Neural cell (in vitro differentiated cells): ENCODE data around the gene SLC35A4. TPM values are rescaled to one million over a fixed set of nuclear protein-coding genes. Genes with fewer than 3 reads are reported as not detected.

Experiments
- H2AFZ ChIP-seq: fragments of 200-600, 300-800 bp; sonication (generic), shearing (Covaris generic); 2 replicates; pipeline ENCODE4 v1.6.0; 2014; ENCODE audit warnings: low read depth, mild to moderate bottlenecking, antibody characterized with exemption, low read length, moderate library complexity
- H3F3A ChIP-seq: fragments of 200-600 bp; shearing (Covaris generic); 2 replicates; pipeline ENCODE4 v1.6.1; 2016; ENCODE audit warnings: mild to moderate bottlenecking, moderate library complexity, mixed read lengths, antibody characterized with exemption, low read length; ENCODE audit not compliant: insufficient read depth, poor library complexity, severe bottlenecking
- H3K27ac ChIP-seq: fragments of 200-600, 300-800 bp; sonication (generic), shearing (Covaris generic); 2 replicates; pipeline ENCODE4 v1.5.1; 2014; ENCODE audit warnings: mild to moderate bottlenecking, low read length, moderate library complexity
- H3K27me3 ChIP-seq: fragments of 300-800, 200-600 bp; sonication (generic), shearing (Covaris generic); 2 replicates; pipeline ENCODE4 v1.6.0; 2014; ENCODE audit warnings: mild to moderate bottlenecking, low read depth, low read length, moderate library complexity; ENCODE audit not compliant: insufficient read depth
- H3K36me3 ChIP-seq: fragments of 300-800, 200-600 bp; sonication (generic), shearing (Covaris generic); 2 replicates; pipeline ENCODE4 v1.5.1; 2014; ENCODE audit warnings: mild to moderate bottlenecking, antibody characterized with exemption, low read length, moderate library complexity; ENCODE audit not compliant: insufficient read depth
- H3K4me2 ChIP-seq: fragments of 300-800, 200-600 bp; sonication (generic), shearing (Covaris generic); 2 replicates; pipeline ENCODE4 v1.6.0; 2014; ENCODE audit warnings: mild to moderate bottlenecking, low read length
- H3K4me3 ChIP-seq: fragments of 300-800, 200-600 bp; sonication (generic), shearing (Covaris generic); 2 replicates; pipeline ENCODE4 v1.5.1; 2014; ENCODE audit warnings: mild to moderate bottlenecking, low read length, moderate library complexity
- H3K79me2 ChIP-seq: fragments of 200-600 bp; shearing (Covaris generic); replicated peaks from 2 replicates; pipeline ENCODE4 v1.6.0; 2014; ENCODE audit warnings: mild to moderate bottlenecking, low read length, moderate library complexity; ENCODE audit not compliant: insufficient read depth
- H3K9ac ChIP-seq: fragments of 300-800, 200-600 bp; sonication (generic), shearing (Covaris generic); 2 replicates; pipeline ENCODE4 v1.6.1; 2016; ENCODE audit warnings: mild to moderate bottlenecking, low read length, mixed read lengths
- H3K9me2 ChIP-seq: fragments of 200-600 bp; shearing (Covaris generic); 2 replicates; pipeline ENCODE4 v1.6.1; 2016; ENCODE audit warnings: mild to moderate bottlenecking, low read length, mixed read lengths; ENCODE audit not compliant: insufficient read depth
- H3K9me3 ChIP-seq: fragments of 200-600, 300-800 bp; sonication (generic), shearing (Covaris generic); 2 replicates; pipeline ENCODE4 v1.6.1; 2016; ENCODE audit warnings: mild to moderate bottlenecking, mixed run types, low read length, moderate library complexity, mixed read lengths
- H4K20me1 ChIP-seq: fragments of 200-600 bp; shearing (Covaris generic); 2 replicates; pipeline ENCODE4 v1.6.1; 2016; ENCODE audit warnings: mild to moderate bottlenecking, mixed run types; ENCODE audit not compliant: insufficient read depth
- CTCF ChIP-seq: fragments of 450-650 bp; IDR thresholded peaks from 2 replicates; pipeline ENCODE4 v1.5.1; 2014; ENCODE audit warnings: antibody characterized with exemption, mild to moderate bottlenecking, moderate library complexity; ENCODE audit not compliant: poor library complexity, severe bottlenecking
- EP300 ChIP-seq: fragments of 450-650 bp; conservative IDR thresholded peaks from 2 replicates; pipeline ENCODE4 v1.6.1; 2014; ENCODE audit warnings: antibody characterized with exemption, mild to moderate bottlenecking, moderate library complexity; ENCODE audit not compliant: poor library complexity, severe bottlenecking
- EZH2 ChIP-seq: fragments of 200-600, 300-800 bp; shearing (Covaris generic), sonication (generic); IDR thresholded peaks from 2 replicates; pipeline ENCODE4 v1.6.1; 2014; ENCODE audit warnings: antibody characterized with exemption, low read length, borderline replicate concordance, mild to moderate bottlenecking; ENCODE audit not compliant: insufficient read depth, poor library complexity, severe bottlenecking
- MXI1 ChIP-seq: fragments of 450-650 bp; conservative IDR thresholded peaks from 2 replicates; pipeline ENCODE4 v1.6.1; 2014; ENCODE audit warnings: antibody characterized with exemption, mild to moderate bottlenecking; ENCODE audit not compliant: poor library complexity, severe bottlenecking
- POLR2AphosphoS5 ChIP-seq: IDR thresholded peaks from 2 replicates; pipeline ENCODE4 v1.6.1; 2012
- RAD21 ChIP-seq: fragments of 450-650 bp; conservative IDR thresholded peaks from 2 replicates; pipeline ENCODE4 v1.6.1; 2014; ENCODE audit warnings: antibody characterized with exemption, mild to moderate bottlenecking, moderate library complexity
- REST ChIP-seq: IDR thresholded peaks from 2 replicates; pipeline ENCODE4 v1.6.1; 2012; ENCODE audit warnings: borderline replicate concordance
- SMC3 ChIP-seq: fragments of 450-650 bp; conservative IDR thresholded peaks from 2 replicates; pipeline ENCODE4 v1.6.1; 2014; ENCODE audit warnings: antibody characterized with exemption, mild to moderate bottlenecking, moderate library complexity; ENCODE audit not compliant: poor library complexity
- TAF1 ChIP-seq: IDR thresholded peaks from 2 replicates; pipeline ENCODE4 v1.6.1; 2012; ENCODE audit warnings: low read depth
- polyA plus RNA-seq: library from polyadenylated mRNA; depleted of rRNA; stranded (reverse); fragments of >200 nt; gene quantifications from 2 replicates; pipeline ENCODE4 v1.2.3, GENCODE V29; 2014

SLC35A4 gene
- polyA plus RNA-seq, 1 donor from 2014 or later: 8.1 TPM

- Histone ChIP-seq H3K79me2 (no peaks in the 10 kb centered on the region), H3K4me3 (no peak overlapping the region), H3K9ac (no peak overlapping the region), H3K9me2 (no peaks in the 10 kb centered on the region), H3K4me2 (no peak overlapping the region), H3K9me3 (no peaks in the 10 kb centered on the region), H3K27ac (no peak overlapping the region), H3F3A (no peaks in the 10 kb centered on the region), H3K27me3 (no peaks in the 10 kb centered on the region), H3K36me3 (no peaks in the 10 kb centered on the region), H4K20me1 (no peaks in the 10 kb centered on the region), H2AFZ (no peak overlapping the region)
- TF ChIP-seq MXI1 (no peak), RAD21 (no peak)
Observed at GRCh38 chr5:140596321-140596741, 31.7 kb downstream of the SLC35A4 start.

GRCh38 chr5:140598836-140599235 lies 34.2 kb downstream of the SLC35A4 start:
- Histone ChIP-seq H3K27me3 (no peaks in the 10 kb centered on the region), H3K79me2 (no peaks in the 10 kb centered on the region), H4K20me1 (no peaks in the 10 kb centered on the region), H3K9me2 (no peaks in the 10 kb centered on the region), H3K9ac (no peak overlapping the region), H3F3A (no peaks in the 10 kb centered on the region), H2AFZ (no peak overlapping the region), H3K36me3 (no peaks in the 10 kb centered on the region), H3K4me3 (no peak overlapping the region), H3K27ac (no peak overlapping the region), H3K9me3 (no peaks in the 10 kb centered on the region), H3K4me2 (no peak overlapping the region)
- TF ChIP-seq EP300 (no peak), REST (no peak), MXI1 (no peak), POLR2AphosphoS5 (no peak), EZH2 (no peak), RAD21 (no peak)

GRCh38 chr5:140600096-140600495 lies 35.5 kb downstream of the SLC35A4 start:
- H4K20me1 ChIP-seq: no peaks in the 10 kb centered on the region
- no peak overlapping the region for H3K4me3 ChIP-seq
- no peaks in the 10 kb centered on the region for H3K9me2 ChIP-seq
- H3K27ac ChIP-seq: no peak overlapping the region
- no peaks in the 10 kb centered on the region for H3K36me3 ChIP-seq
- TF ChIP-seq SMC3 (no peak), EP300 (no peak), REST (no peak), TAF1 (no peak), CTCF (no peak), RAD21 (no peak), MXI1 (no peak), POLR2AphosphoS5 (no peak), EZH2 (no peak)
- H2AFZ ChIP-seq: no peak overlapping the region
- no peaks in the 10 kb centered on the region for H3K27me3 ChIP-seq
- no peaks in the 10 kb centered on the region for H3K79me2 ChIP-seq
- no peak overlapping the region for H3K4me2 ChIP-seq
- H3F3A ChIP-seq: no peaks in the 10 kb centered on the region
- no peaks in the 10 kb centered on the region for H3K9me3 ChIP-seq
- no peak overlapping the region for H3K9ac ChIP-seq
